CD4-positive, alpha-beta T cell treated with Interleukin-15 for 1 hour (primary cell): ENCODE measurements around the gene OR2G6.
"Not testable (repeated sequence)": the region's sequence is repeated elsewhere in the genome, so short reads cannot be mapped to it uniquely, and the experiment has no call there.

Source experiments
- DNase-seq: peaks from one replicate; pipeline ENCODE4 v3.0.0-alpha.2; 2020

Gene OR2G6

DNA sequence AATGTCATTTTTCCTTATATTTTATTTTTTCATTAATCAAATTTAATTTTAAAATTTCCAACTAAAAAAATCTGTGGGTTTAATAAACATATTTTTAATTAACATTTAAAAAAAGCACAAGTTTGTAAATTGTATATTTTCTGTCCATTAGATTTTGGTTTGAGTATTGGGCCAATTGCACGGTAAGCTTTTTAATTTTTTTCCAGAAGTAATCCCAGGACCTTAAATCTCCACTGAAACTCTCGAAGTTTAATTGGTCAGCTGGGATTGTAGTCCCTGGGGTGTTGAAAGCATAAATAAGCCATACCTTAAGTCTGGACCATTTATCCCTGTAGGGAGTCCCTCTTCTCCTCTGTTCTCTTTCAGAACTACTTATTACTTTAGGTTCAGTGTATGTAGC lies at the start of gene OR2G6:
OR2G6 (plus strand) TSS at position 301 of the 400 bp plus-strand sequence. CDS start 13,574 bp downstream, outside the sequence.
- not testable (repeated sequence) for DNase-seq

DNA sequence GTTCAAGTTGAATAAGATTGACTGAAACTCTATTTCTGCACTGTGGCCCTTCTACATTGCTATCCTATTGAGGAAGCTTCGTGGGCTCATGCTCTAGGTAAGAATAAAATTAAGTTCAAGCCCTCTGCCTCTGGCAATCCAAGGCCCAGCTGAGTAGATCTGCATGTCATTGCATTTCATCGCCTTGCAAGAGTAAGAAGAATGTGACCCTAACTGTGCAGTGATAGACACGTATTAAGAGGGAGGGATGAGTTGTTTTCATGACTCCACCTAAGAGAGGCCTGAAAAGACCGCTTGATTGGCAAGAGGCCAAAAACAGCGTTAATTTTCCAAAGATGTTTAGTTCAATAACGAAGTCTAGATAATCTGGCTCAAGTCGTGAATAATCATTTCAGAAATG lies 48.8 kb upstream of the OR2G6 start:
- DNase-seq = not testable (repeated sequence)

DNA sequence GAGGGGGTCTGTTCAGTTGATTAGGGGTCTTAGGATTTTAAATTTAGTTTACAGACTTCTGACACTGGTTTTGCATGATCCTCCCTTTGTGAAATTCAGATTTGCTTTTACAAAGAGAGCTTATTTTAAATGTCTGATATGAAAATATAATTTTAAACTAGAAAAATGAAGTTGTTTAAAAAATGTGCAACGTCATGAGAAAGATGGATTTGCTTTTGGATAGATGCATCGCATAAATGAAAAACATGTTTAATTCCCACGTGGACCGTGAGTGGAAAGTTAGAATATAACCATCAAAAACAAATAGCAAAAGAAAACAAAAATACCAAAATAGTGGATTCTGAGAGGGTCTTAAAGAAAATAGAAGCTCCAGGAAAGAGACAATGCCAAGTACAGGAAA lies 36.7 kb upstream of the OR2G6 start:
- DNase-seq = no peak

DNA sequence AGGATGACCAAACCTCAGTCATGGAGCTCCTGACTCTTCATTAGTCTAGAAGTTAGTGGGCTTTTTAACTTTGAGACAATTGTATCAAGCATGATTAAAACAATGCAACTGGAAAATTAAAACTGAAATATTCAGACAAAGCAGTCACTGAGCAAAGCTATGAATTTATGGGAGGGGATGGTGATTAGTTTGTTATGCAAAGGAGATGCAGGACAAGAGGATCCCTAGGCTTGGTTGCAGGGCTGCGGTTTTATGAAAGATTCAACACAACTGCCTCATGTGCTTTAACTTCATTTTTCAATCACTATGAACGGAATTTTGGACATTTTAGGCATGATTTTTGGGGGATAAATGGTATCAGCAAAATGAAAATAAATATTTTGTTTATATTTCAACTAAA lies 35.8 kb upstream of the OR2G6 start:
- DNase-seq = not testable (repeated sequence)

DNA sequence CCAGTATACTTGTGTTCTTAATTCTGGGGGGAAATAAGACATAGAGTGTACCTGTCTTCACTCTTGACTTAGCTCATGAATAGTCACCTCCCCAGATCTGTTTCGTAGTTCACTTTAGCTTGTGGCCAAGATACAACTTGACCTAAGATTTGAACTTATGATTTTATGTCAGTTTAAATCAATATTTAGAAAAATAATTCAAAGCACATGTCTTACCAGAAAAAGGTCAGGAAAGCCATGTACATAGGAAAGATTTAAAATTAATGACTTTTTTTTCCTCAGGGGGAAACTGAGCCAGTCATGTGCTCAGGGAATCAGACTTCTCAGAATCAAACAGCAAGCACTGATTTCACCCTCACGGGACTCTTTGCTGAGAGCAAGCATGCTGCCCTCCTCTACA lies 34.8 kb upstream of the OR2G6 start, which contains the start of gene OR2T3:
OR2T3 (plus strand) TSS at position 301 of the 400 bp plus-strand sequence; CDS start at position 301, 0 bp downstream.
- DNase-seq = not testable (repeated sequence)

DNA sequence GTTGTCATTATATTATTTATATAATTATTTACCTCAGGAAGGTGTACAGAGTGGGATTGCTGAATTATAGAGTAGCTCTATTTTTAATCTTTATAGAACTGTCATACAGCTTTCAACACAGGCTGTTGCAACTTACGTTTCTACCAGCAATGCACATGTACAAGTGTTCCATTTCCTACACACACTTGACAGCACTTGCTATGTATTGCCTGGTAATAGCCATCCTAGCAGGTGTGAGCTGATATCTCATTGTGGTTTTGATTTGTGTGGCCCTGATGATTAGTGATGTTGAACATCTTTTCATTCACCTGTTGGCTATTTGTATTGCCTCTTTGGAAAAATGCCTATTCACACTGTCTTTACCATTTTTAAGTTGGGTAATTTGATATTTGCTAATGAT lies 32.2 kb upstream of the OR2G6 start:
- DNase-seq = not testable (repeated sequence)

DNA sequence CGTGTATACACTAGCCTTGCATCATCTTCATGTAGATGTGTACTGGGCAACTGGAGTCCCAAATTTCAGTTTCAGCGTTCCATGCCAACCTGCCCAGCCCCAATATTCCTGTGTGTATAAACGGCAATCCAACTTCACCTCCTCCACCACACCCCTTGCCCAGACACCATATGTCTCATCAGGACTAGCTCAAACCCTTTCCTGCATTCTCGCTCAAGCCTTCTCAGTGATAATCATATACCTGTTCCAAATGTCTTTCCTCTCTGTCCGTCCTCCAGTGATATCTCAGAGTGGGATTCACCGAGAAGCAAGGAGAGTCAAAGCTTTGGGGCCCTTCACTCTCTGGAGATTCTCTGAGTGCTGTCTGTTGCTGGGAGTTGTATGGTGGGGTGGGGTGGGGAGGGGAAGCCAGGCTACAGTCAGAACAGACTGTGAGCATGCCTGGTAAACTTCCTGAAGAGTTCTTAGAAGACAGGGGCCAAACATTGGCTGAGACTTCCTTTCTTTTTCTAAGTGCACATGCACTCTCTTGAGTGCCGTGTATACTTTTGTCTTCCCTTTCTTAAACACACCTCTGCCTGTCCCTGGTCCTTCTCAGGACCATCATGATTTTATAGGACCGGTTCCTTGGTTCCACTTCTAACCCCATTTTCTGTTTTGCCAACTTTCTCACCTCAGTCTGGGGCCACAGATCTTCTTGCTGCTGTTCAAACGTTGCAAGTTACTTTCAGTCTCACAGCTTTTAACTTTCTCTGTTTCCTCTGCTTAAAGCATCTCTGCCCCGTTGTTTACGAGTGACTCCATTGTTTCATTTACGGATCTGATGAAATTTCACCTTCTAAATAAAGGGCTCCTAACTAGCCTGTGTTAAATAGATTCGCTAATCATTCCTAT lies 25.9 kb upstream of the OR2G6 start:
- peak; percentile 16 for DNase-seq

DNA sequence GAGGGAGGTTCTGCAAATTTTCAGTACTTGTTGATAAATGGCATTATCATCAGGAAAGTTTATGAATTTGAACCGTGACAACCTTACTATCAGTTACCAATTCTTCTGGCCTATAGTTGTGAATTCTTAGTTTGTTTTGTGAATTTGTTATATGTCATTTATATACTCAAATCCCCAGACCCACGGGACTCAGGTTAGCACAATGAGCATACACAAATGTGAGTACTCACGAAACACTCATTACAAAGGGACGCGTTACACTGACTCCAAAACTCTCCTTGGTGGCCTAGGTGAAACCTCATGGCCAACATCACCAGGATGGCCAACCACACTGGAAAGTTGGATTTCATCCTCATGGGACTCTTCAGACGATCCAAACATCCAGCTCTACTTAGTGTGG lies 19.6 kb upstream of the OR2G6 start, which contains the start of gene OR2T5:
OR2T5 (plus strand) TSS at position 301 of the 400 bp plus-strand sequence; CDS start at position 301, 0 bp downstream.
- not testable (repeated sequence) for DNase-seq

DNA sequence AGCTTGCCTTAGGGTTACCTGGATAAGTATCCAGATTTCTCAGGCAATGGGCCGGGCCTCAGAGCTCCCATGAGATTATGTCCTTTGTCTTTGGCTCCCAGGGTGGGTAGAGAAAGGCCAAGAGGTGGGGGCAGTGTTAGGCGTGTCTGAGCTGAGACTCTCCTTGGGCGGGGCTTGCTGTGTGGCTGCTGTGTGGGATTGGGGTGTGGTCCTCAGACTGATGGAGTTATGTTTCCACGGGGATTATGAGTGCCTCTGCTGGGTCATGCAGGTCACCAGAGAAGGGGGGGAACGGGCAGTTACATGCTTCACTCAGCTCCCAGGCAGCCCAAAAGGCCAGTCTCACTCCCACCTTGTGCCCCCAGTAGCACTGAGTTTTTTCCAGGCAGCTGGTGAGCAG lies 11.2 kb upstream of the OR2G6 start:
- not testable (repeated sequence) for DNase-seq

DNA sequence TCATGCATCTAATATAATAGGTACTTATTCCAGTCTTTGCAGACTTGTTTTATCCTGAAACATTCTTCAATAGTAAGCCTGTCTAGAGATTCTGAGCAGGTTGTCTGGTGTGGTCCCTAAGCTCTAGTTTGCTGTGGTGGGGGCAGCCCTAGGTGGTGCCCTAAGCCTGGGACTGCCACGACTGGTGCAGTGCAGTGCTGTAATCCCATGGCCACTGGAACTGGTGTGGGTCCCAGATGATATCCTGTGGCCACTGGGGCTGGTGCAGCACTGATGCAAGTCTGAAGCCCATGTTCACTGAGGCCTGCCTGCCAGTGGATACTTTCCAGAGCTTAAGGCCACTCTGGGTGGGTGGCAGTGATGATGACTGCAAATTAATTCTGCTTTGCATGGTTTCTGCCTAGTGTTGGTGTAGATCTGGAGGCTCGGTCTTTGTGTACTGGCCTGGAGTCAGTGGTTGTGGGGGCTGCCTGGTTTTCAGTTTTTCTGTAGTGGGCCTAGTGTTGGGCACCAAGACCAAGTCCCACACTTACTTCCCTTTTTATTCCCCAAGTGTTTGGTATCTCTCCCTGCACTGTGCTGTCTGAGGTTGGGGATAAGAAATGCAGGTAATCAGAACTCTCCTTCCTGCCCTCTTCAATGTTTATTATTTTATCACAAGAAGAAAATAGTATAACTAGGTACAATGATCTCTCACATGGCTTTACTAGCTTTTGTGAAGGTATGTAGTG lies 7.4 kb upstream of the OR2G6 start:
- not testable (repeated sequence) for DNase-seq

DNA sequence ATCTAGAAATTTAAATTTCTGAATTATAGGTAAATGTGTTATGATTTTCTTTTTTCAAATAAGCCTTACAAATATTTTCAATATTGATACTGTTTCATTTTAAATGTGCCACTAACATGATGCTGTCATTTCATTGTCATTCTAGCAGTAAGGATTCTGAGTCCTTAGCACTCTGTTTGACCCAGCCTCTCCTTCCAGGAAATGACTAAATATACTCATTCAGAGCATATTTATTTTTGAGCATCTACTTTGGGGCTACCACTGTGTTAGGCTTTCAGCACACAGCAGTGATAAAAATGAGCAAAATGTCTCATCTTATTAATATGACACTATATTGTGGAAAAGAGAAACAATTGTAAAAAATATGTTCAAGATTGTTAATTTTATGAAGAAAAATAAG lies 2.3 kb downstream of the OR2G6 start:
- not testable (repeated sequence) for DNase-seq

DNA sequence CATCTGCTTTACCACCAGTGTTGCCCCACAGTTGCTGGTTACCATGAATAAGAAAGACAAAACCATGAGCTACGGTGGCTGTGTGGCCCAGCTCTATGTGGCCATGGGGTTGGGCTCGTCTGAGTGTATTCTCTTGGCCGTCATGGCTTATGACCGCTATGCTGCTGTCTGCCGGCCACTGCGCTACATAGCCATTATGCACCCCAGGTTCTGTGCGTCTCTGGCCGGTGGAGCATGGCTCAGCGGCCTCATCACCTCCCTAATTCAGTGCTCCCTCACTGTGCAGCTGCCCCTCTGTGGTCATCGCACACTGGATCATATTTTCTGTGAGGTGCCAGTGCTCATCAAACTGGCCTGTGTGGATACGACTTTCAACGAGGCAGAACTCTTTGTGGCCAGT lies 14.0 kb downstream of the OR2G6 start:
- DNase-seq = no peak

DNA sequence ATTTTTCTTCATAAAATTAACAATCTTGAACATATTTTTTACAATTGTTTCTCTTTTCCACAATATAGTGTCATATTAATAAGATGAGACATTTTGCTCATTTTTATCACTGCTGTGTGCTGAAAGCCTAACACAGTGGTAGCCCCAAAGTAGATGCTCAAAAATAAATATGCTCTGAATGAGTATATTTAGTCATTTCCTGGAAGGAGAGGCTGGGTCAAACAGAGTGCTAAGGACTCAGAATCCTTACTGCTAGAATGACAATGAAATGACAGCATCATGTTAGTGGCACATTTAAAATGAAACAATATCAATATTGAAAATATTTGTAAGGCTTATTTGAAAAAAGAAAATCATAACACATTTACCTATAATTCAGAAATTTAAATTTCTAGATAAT lies 29.6 kb downstream of the OR2G6 start:
- DNase-seq = not testable (repeated sequence)

DNA sequence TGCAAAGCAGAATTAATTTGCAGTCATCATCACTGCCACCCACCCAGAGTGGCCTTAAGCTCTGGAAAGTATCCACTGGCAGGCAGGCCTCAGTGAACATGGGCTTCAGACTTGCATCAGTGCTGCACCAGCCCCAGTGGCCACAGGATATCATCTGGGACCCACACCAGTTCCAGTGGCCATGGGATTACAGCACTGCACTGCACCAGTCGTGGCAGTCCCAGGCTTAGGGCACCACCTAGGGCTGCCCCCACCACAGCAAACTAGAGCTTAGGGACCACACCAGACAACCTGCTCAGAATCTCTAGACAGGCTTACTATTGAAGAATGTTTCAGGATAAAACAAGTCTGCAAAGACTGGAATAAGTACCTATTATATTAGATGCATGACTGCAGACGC lies 39.5 kb downstream of the OR2G6 start:
- not testable (repeated sequence) for DNase-seq

DNA sequence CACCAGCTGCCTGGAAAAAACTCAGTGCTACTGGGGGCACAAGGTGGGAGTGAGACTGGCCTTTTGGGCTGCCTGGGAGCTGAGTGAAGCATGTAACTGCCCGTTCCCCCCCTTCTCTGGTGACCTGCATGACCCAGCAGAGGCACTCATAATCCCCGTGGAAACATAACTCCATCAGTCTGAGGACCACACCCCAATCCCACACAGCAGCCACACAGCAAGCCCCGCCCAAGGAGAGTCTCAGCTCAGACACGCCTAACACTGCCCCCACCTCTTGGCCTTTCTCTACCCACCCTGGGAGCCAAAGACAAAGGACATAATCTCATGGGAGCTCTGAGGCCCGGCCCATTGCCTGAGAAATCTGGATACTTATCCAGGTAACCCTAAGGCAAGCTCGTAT lies 43.2 kb downstream of the OR2G6 start:
- DNase-seq = not testable (repeated sequence)

DNA sequence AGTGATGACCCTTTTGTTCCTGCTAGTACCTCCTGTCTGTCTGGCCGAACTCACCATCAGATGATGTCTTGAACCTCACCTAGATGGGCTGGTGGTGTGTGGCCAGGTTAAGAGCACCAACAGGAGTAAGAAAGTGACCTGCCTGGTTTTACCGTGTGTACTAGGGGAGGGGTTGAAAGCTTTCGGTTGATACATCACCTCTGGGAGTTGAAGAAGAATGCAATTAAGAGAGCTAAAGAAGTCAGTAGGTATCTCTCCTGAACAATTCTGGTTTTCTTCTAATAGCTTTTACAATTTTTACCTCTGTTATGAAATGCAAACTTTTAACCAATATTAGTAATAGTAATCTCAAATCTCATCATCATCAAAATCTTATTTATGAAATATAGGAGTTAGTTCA lies 54.8 kb downstream of the OR2G6 start, which contains the start of gene OR2T29:
OR2T29 (minus strand) TSS at position 101 of the 400 bp plus-strand sequence. CDS start 3,281 bp downstream, outside the sequence.
- not testable (repeated sequence) for DNase-seq

DNA sequence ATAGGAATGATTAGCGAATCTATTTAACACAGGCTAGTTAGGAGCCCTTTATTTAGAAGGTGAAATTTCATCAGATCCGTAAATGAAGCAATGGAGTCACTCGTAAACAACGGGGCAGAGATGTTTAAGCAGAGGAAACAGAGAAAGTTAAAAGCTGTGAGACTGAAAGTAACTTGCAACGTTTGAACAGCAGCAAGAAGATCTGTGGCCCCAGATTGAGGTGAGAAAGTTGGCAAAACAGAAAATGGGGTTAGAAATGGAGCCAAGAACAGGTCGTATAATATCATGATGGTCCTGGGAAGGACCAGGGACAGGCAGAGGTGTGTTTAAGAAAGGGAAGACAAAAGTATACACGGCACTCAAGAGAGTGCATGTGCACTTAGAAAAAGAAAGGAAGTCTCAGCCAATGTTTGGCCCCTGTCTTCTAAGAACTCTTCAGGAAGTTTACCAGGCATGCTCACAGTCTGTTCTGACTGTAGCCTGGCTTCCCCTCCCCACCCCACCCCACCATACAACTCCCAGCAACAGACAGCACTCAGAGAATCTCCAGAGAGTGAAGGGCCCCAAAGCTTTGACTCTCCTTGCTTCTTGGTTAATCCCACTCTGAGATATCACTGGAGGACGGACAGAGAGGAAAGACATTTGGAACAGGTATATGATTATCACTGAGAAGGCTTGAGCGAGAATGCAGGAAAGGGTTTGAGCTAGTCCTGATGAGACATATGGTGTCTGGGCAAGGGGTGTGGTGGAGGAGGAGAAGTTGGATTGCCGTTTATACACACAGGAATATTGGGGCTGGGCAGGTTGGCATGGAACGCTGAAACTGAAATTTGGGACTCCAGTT lies 57.9 kb downstream of the OR2G6 start:
- DNase-seq = not testable (repeated sequence)

DNA sequence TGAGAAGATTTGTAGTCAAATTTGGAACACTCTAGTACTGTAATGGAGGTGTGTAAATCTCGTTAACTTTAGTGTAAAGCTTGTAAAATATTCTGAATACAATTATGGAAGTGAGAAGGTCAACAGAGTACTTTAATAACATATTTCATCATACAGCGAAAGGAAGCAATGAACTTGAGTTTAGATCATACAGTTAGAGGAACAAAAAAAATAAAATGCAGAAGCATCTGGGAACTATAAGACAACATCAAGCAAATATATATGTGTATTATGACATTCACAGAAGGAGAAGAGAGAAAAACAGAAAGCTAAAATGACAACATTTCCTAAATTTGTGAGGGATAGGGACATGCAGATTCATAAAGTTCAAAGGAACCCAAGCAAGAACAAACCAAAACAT lies 61.2 kb downstream of the OR2G6 start:
- DNase-seq = not testable (repeated sequence)

DNA sequence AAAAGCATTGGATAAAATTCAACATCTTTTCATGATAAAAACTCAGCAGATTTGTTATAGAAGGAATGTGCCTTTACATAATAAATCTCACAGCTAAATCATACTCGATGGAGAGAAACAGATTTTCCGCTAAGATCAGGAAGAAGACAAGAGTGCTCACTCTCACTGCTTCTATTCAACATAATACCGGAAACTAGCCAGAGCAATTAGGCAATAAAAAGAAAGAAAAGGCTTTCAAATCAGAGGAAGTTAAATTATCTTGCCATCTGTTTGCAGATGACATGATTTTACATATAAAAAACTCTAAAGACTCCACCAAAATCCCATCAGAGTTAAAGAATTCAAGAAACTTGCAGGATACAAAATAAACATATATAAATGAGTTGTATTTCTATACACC lies 62.9 kb downstream of the OR2G6 start:
- not testable (repeated sequence) for DNase-seq

DNA sequence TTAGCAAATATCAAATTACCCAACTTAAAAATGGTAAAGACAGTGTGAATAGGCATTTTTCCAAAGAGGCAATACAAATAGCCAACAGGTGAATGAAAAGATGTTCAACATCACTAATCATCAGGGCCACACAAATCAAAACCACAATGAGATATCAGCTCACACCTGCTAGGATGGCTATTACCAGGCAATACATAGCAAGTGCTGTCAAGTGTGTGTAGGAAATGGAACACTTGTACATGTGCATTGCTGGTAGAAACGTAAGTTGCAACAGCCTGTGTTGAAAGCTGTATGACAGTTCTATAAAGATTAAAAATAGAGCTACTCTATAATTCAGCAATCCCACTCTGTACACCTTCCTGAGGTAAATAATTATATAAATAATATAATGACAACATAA lies 64.2 kb downstream of the OR2G6 start:
- DNase-seq = not testable (repeated sequence)

DNA sequence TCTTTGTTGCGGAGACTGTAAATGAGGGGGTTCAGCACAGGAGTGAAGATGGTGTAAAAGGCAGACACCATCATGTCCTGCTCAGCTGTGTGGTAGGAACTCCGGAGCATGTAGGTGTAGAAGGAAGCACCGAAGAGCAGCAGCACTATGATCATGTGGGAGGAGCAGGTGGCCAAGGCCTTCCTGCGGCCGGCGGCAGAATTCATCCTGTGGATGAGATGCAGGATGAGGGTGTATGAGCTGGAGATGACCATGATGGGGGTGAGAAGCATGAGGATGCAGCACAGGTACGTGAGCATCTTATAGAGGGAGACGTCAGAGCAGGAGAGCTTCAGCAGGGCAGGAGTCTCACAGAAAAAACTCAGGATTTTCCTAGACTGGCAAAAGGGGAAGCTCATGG lies 66.0 kb downstream of the OR2G6 start:
- not testable (repeated sequence) for DNase-seq

DNA sequence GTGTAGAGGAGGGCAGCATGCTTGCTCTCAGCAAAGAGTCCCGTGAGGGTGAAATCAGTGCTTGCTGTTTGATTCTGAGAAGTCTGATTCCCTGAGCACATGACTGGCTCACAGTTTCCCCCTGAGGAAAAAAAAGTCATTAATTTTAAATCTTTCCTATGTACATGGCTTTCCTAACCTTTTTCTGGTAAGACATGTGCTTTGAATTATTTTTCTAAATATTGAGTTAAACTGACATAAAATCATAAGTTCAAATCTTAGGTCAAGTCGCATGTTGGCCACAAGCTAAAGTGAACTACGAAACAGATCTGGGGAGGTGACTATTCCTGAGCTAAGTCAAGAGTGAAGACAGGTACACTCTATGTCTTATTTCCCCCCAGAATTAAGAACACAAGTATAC lies 66.8 kb downstream of the OR2G6 start, which contains the start of gene OR2T34:
OR2T34 (minus strand) TSS at position 101 of the 400 bp plus-strand sequence; CDS start at position 101, 0 bp downstream.
- not testable (repeated sequence) for DNase-seq
